Caco-2 (cell line): Measurements from ENCODE around the gene CLIP2. TPM values are rescaled to one million over a fixed set of nuclear protein-coding genes. Genes with fewer than 3 reads are reported as not detected.
"Not testable (repeated sequence)": the region's sequence is repeated elsewhere in the genome, so short reads cannot be mapped to it uniquely, and the experiment has no call there.

Source experiments
- BruUV-seq: library from RNA; stranded (reverse); fragments of 400-500 nt; replicated peaks from 2 replicates; lab custom pipeline; 2021; lab: Mats Ljungman, UMichigan
- CTCF ChIA-PET: fragments of 300-600 bp; sonication (Branson Sonifier 250); formaldehyde crosslinking; loops from one replicate; lab custom pipeline; 2022; ENCODE audit warnings: antibody characterized with exemption; lab: Charles Lee
- POLR2A ChIA-PET: fragments of 300-600 bp; sonication (Branson Sonifier 250); formaldehyde crosslinking; loops from one replicate; lab custom pipeline; 2022; ENCODE audit warnings: antibody characterized with exemption; lab: Charles Lee
- DNase-seq, 2 experiments: peaks; one replicate each; pipeline versions ENCODE4 v3.0.0 to v3.0.0-alpha.2; 2020 to 2022
- H3K27me3 ChIP-seq: replicated peaks from 2 replicates; pipeline ENCODE4 v1.6.0; 2011; ENCODE audit warnings: low read length; ENCODE audit not compliant: control insufficient read depth, insufficient read depth
- H3K36me3 ChIP-seq: 2 replicates; pipeline ENCODE4 v1.5.1; 2011; ENCODE audit warnings: low read length; ENCODE audit not compliant: control insufficient read depth, insufficient read depth
- H3K4me1 ChIP-seq: fragments of 250-450 bp; sonication (Bioruptor Pico); 2 replicates; pipeline ENCODE4 v1.5.1; 2020; ENCODE audit warnings: mild to moderate bottlenecking
- H3K4me3 ChIP-seq: 2 replicates; pipeline ENCODE4 v1.5.1; 2011; ENCODE audit warnings: low read depth, mild to moderate bottlenecking, control low read depth, low read length
- H3K9me3 ChIP-seq: fragments of 250-450 bp; sonication (Bioruptor Pico); 2 replicates; pipeline ENCODE4 v1.5.1; 2020; ENCODE audit warnings: mild to moderate bottlenecking, moderate library complexity
- H3K27ac Mint-ChIP-seq: one replicate; pipeline ENCODE4 v1.8.0; 2022; ENCODE audit warnings: mixed read lengths; ENCODE audit not compliant: unreplicated experiment
- H3K27me3 Mint-ChIP-seq: one replicate; pipeline ENCODE4 v1.8.0; 2022; ENCODE audit warnings: mixed read lengths; ENCODE audit not compliant: insufficient read depth, unreplicated experiment
- H3K36me3 Mint-ChIP-seq: one replicate; pipeline ENCODE4 v1.8.0; 2022; ENCODE audit warnings: mild to moderate bottlenecking, mixed read lengths; ENCODE audit not compliant: insufficient read depth, unreplicated experiment
- H3K4me1 Mint-ChIP-seq: one replicate; pipeline ENCODE4 v1.8.0; 2022; ENCODE audit warnings: low read depth, mixed read lengths; ENCODE audit not compliant: unreplicated experiment
- H3K4me3 Mint-ChIP-seq: one replicate; pipeline ENCODE4 v1.8.0; 2022; ENCODE audit warnings: mild to moderate bottlenecking, moderate library complexity, mixed read lengths; ENCODE audit not compliant: unreplicated experiment
- H3K9me3 Mint-ChIP-seq: one replicate; pipeline ENCODE4 v1.8.0; 2022; ENCODE audit warnings: mixed read lengths; ENCODE audit not compliant: unreplicated experiment
- intact Hi-C: fragments of 100-400 bp; cut with micrococcal nuclease; formaldehyde crosslinking; loops from one replicate; pipeline ENCODE4 v1.10.0; 2022; ENCODE audit not compliant: unreplicated experiment
- total RNA-seq: library from RNA; stranded (reverse); gene quantifications from 2 replicates; pipeline ENCODE4 v1.2.3, GENCODE V29; 2022
- TF ChIP-seq, protein P1 (sequence below), 2 experiments: fragments of 200-600 bp in 1 of 2; IDR thresholded peaks; 1 replicate in 1 of 2; 2 replicates in 1 of 2; pipeline versions ENCODE4 v1.5.1 to v1.8.0; 2011 to 2022; ENCODE audit warnings: antibody characterized with exemption in 1 of 2, control low read depth in 1 of 2, inconsistent platforms in 1 of 2, low read depth in 1 of 2, low read length in 1 of 2, mild to moderate bottlenecking in 1 of 2, moderate library complexity in 1 of 2; ENCODE audit not compliant: insufficient read depth in 1 of 2, severe bottlenecking in 1 of 2, unreplicated experiment in 1 of 2

The CLIP2 gene
- total RNA-seq, 1 experiment from 2014 or later = 19.5 TPM

DNA sequence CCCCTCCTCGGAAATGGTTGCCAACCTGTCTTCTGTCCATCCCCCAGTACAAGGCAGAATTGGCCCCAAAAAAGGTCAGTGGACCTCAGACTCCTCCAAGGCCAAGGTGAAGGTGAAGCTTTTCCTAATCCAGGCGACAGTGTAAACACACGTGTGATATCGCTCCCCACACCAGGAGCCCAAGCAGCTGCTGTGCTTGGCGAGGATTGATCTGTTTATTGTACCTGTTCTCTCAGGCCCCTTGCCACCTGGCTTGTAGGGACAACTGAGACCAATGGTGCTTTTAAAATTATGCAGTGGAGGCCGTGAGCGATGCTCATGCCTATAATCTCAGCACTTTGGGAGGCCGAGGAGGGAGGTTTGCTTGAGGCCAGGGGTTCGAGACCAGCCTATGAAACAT is 98.4 kb downstream of the CLIP2 start:
- intact Hi-C loops = no loop called here
- no peak overlapping the region for H3K4me3 Mint-ChIP-seq
- no peak overlapping the region for H3K4me3 ChIP-seq
- no peaks in the 10 kb centered on the region for H3K4me1 ChIP-seq
- H3K27me3 ChIP-seq = no peaks in the 10 kb centered on the region
- TF ChIP-seq, protein P1, sequence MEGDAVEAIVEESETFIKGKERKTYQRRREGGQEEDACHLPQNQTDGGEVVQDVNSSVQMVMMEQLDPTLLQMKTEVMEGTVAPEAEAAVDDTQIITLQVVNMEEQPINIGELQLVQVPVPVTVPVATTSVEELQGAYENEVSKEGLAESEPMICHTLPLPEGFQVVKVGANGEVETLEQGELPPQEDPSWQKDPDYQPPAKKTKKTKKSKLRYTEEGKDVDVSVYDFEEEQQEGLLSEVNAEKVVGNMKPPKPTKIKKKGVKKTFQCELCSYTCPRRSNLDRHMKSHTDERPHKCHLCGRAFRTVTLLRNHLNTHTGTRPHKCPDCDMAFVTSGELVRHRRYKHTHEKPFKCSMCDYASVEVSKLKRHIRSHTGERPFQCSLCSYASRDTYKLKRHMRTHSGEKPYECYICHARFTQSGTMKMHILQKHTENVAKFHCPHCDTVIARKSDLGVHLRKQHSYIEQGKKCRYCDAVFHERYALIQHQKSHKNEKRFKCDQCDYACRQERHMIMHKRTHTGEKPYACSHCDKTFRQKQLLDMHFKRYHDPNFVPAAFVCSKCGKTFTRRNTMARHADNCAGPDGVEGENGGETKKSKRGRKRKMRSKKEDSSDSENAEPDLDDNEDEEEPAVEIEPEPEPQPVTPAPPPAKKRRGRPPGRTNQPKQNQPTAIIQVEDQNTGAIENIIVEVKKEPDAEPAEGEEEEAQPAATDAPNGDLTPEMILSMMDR (IDR thresholded peaks at IDR 0.05; ENCODE audit: insufficient read depth in 1 of 2, low read depth in 1 of 2, low read length in 1 of 2, severe bottlenecking in 1 of 2, unreplicated experiment in 1 of 2) = no peak
- BruUV-seq = no TSS peak
- no peaks in the 10 kb centered on the region for H3K9me3 Mint-ChIP-seq
- no peaks in the 10 kb centered on the region for H3K9me3 ChIP-seq
- no peaks in the 10 kb centered on the region for H3K27me3 Mint-ChIP-seq
- H3K36me3 Mint-ChIP-seq = peaks cover 18% of the 10 kb centered on the region
- no peak for DNase-seq
- no peaks in the 10 kb centered on the region for H3K36me3 ChIP-seq
- CTCF ChIA-PET = no interaction called here
- POLR2A ChIA-PET = no interaction called here
- no peak overlapping the region for H3K27ac Mint-ChIP-seq
- no peaks in the 10 kb centered on the region for H3K4me1 Mint-ChIP-seq

DNA sequence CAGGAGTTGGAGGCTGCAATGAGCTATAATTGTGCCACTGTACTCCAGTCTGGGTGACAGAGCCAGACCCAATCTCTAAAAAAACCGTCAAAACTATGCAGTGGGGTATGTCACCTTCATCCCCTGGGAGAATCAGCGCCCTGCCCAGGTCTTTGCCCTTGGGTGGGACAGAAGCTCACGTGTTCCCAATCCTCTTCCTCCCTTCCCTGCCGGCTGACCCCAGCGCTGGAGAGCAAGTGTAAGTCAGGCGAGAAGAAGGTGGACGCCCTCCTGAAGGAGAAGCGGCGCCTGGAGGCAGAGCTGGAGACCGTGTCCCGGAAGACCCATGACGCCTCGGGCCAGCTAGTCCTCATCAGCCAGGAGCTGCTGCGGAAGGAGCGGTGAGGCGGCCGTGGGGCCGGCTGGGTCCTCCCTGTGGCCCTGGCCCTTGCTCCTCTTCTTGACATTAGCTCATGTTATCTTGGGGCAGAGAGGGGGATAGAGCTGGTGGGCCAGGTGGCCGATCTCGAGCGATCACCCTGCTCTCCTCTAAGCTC is 99.7 kb downstream of the CLIP2 start:
- H3K27me3 Mint-ChIP-seq = no peaks in the 10 kb centered on the region
- H3K36me3 ChIP-seq = no peaks in the 10 kb centered on the region
- no peaks in the 10 kb centered on the region for H3K4me1 Mint-ChIP-seq
- H3K27me3 ChIP-seq = no peaks in the 10 kb centered on the region
- H3K4me1 ChIP-seq = no peaks in the 10 kb centered on the region
- BruUV-seq = no TSS peak
- H3K9me3 ChIP-seq = no peaks in the 10 kb centered on the region
- intact Hi-C loops = no loop called here
- no peak overlapping the region for H3K4me3 ChIP-seq
- TF ChIP-seq, protein P1 (IDR thresholded peaks at IDR 0.05; ENCODE audit: insufficient read depth in 1 of 2, low read depth in 1 of 2, low read length in 1 of 2, severe bottlenecking in 1 of 2, unreplicated experiment in 1 of 2) = no peak
- CTCF ChIA-PET = no interaction called here
- no peak overlapping the region for H3K27ac Mint-ChIP-seq
- no peak overlapping the region for H3K4me3 Mint-ChIP-seq
- no peak for DNase-seq
- H3K9me3 Mint-ChIP-seq = no peaks in the 10 kb centered on the region
- POLR2A ChIA-PET = interaction anchor here (0.5 kb wide), 1 partner anchor 605 kb away, joined by 3 read pairs; no protein-coding TSS in a partner anchor
- H3K36me3 Mint-ChIP-seq = peaks cover 18% of the 10 kb centered on the region

DNA sequence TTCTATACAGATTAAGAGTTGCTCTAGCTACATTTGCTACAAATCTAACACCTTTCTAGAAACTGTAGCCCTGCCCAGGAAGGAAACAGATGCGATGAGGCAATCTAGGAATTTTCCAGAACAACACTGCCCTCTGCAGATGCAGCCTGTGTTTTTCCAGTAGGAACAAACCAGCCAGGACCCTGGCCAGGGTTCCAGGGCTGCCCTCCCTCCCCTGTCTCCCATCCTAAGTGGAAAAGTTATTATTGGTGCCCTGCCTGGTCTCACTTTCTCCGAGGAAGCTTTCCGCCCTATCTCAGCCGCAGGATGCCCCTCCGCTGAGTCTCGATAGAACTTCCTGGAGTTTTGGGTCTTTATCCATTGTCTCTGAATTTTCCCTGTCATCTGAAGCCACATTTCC is 104.5 kb downstream of the CLIP2 start:
- POLR2A ChIA-PET, H3K27me3 Mint-ChIP-seq, H3K4me1 Mint-ChIP-seq, H3K9me3 Mint-ChIP-seq, H3K36me3 ChIP-seq, BruUV-seq, H3K27me3 ChIP-seq, H3K36me3 Mint-ChIP-seq, H3K4me1 ChIP-seq, H3K4me3 Mint-ChIP-seq, H3K27ac Mint-ChIP-seq, H3K9me3 ChIP-seq, H3K4me3 ChIP-seq: not testable (repeated sequence)
- TF ChIP-seq, protein P1 (IDR thresholded peaks at IDR 0.05; ENCODE audit: insufficient read depth in 1 of 2, low read depth in 1 of 2, low read length in 1 of 2, severe bottlenecking in 1 of 2, unreplicated experiment in 1 of 2) = peak; percentile 36 to 40
- peak in 1 of 2 experiments; percentile 63 for DNase-seq
- intact Hi-C loops = loop anchor here (1.0 to 5.0 kb wide), 3 partner anchors 101 to 341 kb away; no protein-coding TSS in a partner anchor
- CTCF ChIA-PET = interaction anchor here (2.7 kb wide), 1 partner anchor 187 kb away, joined by 16 read pairs; no protein-coding TSS in a partner anchor
